Measurements from ENCODE around the gene DSTN. TPM values are rescaled to one million over a fixed set of nuclear protein-coding genes. Genes with fewer than 3 reads are reported as not detected.

The DSTN gene
- polyA plus RNA-seq, 1 donor = 304 TPM

GRCh38 chr20:17651760-17652388, 82.0 kb downstream of the DSTN start:
- no peaks in the 10 kb centered on the region for H3K9me3 ChIP-seq (ENCODE audit: control insufficient read depth, low read depth, low read length)
- DNase-seq = no peak
- H3K27me3 ChIP-seq (ENCODE audit: control insufficient read depth, insufficient read depth, low read length) = no peaks in the 10 kb centered on the region
- no CpG with 5 or more reads among the region's 2 CpGs for WGBS (ENCODE audit: insufficient coverage, low lambda C conversion rate)
- no peak overlapping the region for H3K27ac ChIP-seq (ENCODE audit: low read length)
- peaks cover 41% of the 10 kb centered on the region for H3K4me1 ChIP-seq (ENCODE audit: control insufficient read depth, insufficient read depth, low read length)
- H3K36me3 ChIP-seq (ENCODE audit: control insufficient read depth, insufficient read depth, low read length) = peaks cover 63% of the 10 kb centered on the region
- H3K4me3 ChIP-seq (ENCODE audit: low read length) = no peak overlapping the region

- WGBS (ENCODE audit: insufficient coverage, low lambda C conversion rate) = no CpG with 5 or more reads among the region's 10 CpGs
- no peaks in the 10 kb centered on the region for H3K27me3 ChIP-seq (ENCODE audit: control insufficient read depth, insufficient read depth, low read length)
Measured at GRCh38 chr20:17652411-17652810, 82.5 kb downstream of the DSTN start.

GRCh38 chr20:17653835-17654648, 84.2 kb downstream of the DSTN start:
- Histone ChIP-seq H3K27me3 (ENCODE audit: control insufficient read depth, insufficient read depth, low read length) (no peaks in the 10 kb centered on the region), H3K4me3 (ENCODE audit: low read length) (no peak overlapping the region), H3K4me1 (ENCODE audit: control insufficient read depth, insufficient read depth, low read length) (peaks cover 22% of the 10 kb centered on the region), H3K9me3 (ENCODE audit: control insufficient read depth, low read depth, low read length) (peaks cover 7% of the 10 kb centered on the region), H3K36me3 (ENCODE audit: control insufficient read depth, insufficient read depth, low read length) (peaks cover 71% of the 10 kb centered on the region), H3K27ac (ENCODE audit: low read length) (no peak overlapping the region)
- DNase-seq = no peak
- no CpG with 5 or more reads among the region's 11 CpGs for WGBS (ENCODE audit: insufficient coverage, low lambda C conversion rate)

More at GRCh38 chr20:17652411-17652810, 82.5 kb downstream of the DSTN start:
- Histone ChIP-seq H3K36me3 (ENCODE audit: control insufficient read depth, insufficient read depth, low read length) (peaks cover 66% of the 10 kb centered on the region), H3K9me3 (ENCODE audit: control insufficient read depth, low read depth, low read length) (no peaks in the 10 kb centered on the region), H3K4me1 (ENCODE audit: control insufficient read depth, insufficient read depth, low read length) (peaks cover 36% of the 10 kb centered on the region), H3K4me3 (ENCODE audit: low read length) (no peak overlapping the region), H3K27ac (ENCODE audit: low read length) (no peak overlapping the region)
- no peak for DNase-seq

- Histone ChIP-seq H3K36me3 (ENCODE audit: control insufficient read depth, insufficient read depth, low read length) (peaks cover 76% of the 10 kb centered on the region), H3K9me3 (ENCODE audit: control insufficient read depth, low read depth, low read length) (peaks cover 8% of the 10 kb centered on the region), H3K27ac (ENCODE audit: low read length) (no peak overlapping the region), H3K4me3 (ENCODE audit: low read length) (no peak overlapping the region), H3K4me1 (ENCODE audit: control insufficient read depth, insufficient read depth, low read length) (peaks cover 24% of the 10 kb centered on the region), H3K27me3 (ENCODE audit: control insufficient read depth, insufficient read depth, low read length) (no peaks in the 10 kb centered on the region)
- DNase-seq = no peak
- 41% methylated on average over 3 of the region's 7 CpGs for WGBS (ENCODE audit: insufficient coverage, low lambda C conversion rate)
Measured at GRCh38 chr20:17654649-17655285, 84.9 kb downstream of the DSTN start.

GRCh38 chr20:17655286-17655651, 85.4 kb downstream of the DSTN start:
- no peak overlapping the region for H3K4me3 ChIP-seq (ENCODE audit: low read length)
- H3K4me1 ChIP-seq (ENCODE audit: control insufficient read depth, insufficient read depth, low read length) = peaks cover 25% of the 10 kb centered on the region
- peaks cover 8% of the 10 kb centered on the region for H3K9me3 ChIP-seq (ENCODE audit: control insufficient read depth, low read depth, low read length)
- peaks cover 78% of the 10 kb centered on the region for H3K36me3 ChIP-seq (ENCODE audit: control insufficient read depth, insufficient read depth, low read length)
- H3K27ac ChIP-seq (ENCODE audit: low read length) = no peak overlapping the region
- no CpG with 5 or more reads among the region's 7 CpGs for whole genome bisulfite sequencing (ENCODE audit: insufficient coverage, low lambda C conversion rate)
- no peaks in the 10 kb centered on the region for H3K27me3 ChIP-seq (ENCODE audit: control insufficient read depth, insufficient read depth, low read length)
- no peak for DNase-seq

GRCh38 chr20:17655865-17656479, 86.1 kb downstream of the DSTN start:
- Histone ChIP-seq H3K36me3 (ENCODE audit: control insufficient read depth, insufficient read depth, low read length) (peaks cover 76% of the 10 kb centered on the region), H3K27ac (ENCODE audit: low read length) (no peak overlapping the region), H3K9me3 (ENCODE audit: control insufficient read depth, low read depth, low read length) (peaks cover 8% of the 10 kb centered on the region), H3K4me3 (ENCODE audit: low read length) (no peak overlapping the region), H3K27me3 (ENCODE audit: control insufficient read depth, insufficient read depth, low read length) (no peaks in the 10 kb centered on the region), H3K4me1 (ENCODE audit: control insufficient read depth, insufficient read depth, low read length) (peaks cover 27% of the 10 kb centered on the region)
- DNase-seq = no peak
- no CpG with 5 or more reads among the region's 11 CpGs for WGBS (ENCODE audit: insufficient coverage, low lambda C conversion rate)

GRCh38 chr20:17657079-17657825, 87.4 kb downstream of the DSTN start:
- WGBS (ENCODE audit: insufficient coverage, low lambda C conversion rate) = 100% methylated on average over 1 of the region's 9 CpGs
- H3K27ac ChIP-seq (ENCODE audit: low read length) = no peak overlapping the region
- peaks cover 73% of the 10 kb centered on the region for H3K36me3 ChIP-seq (ENCODE audit: control insufficient read depth, insufficient read depth, low read length)
- H3K4me1 ChIP-seq (ENCODE audit: control insufficient read depth, insufficient read depth, low read length) = peaks cover 26% of the 10 kb centered on the region
- no peak overlapping the region for H3K4me3 ChIP-seq (ENCODE audit: low read length)
- H3K9me3 ChIP-seq (ENCODE audit: control insufficient read depth, low read depth, low read length) = peaks cover 8% of the 10 kb centered on the region
- no peaks in the 10 kb centered on the region for H3K27me3 ChIP-seq (ENCODE audit: control insufficient read depth, insufficient read depth, low read length)
- DNase-seq = no peak

- no peak overlapping the region for H3K27ac ChIP-seq (ENCODE audit: low read length)
- H3K4me3 ChIP-seq (ENCODE audit: low read length) = no peak overlapping the region
Measured at GRCh38 chr20:17657898-17658647, 88.2 kb downstream of the DSTN start.

GRCh38 chr20:17658648-17658993, 88.7 kb downstream of the DSTN start:
- no peak for DNase-seq
- H3K9me3 ChIP-seq (ENCODE audit: control insufficient read depth, low read depth, low read length) = peaks cover 8% of the 10 kb centered on the region
- H3K4me1 ChIP-seq (ENCODE audit: control insufficient read depth, insufficient read depth, low read length) = peaks cover 26% of the 10 kb centered on the region
- H3K27ac ChIP-seq (ENCODE audit: low read length) = no peak overlapping the region
- WGBS (ENCODE audit: insufficient coverage, low lambda C conversion rate) = 100% methylated on average over 1 of the region's 2 CpGs
- no peaks in the 10 kb centered on the region for H3K27me3 ChIP-seq (ENCODE audit: control insufficient read depth, insufficient read depth, low read length)
- peaks cover 73% of the 10 kb centered on the region for H3K36me3 ChIP-seq (ENCODE audit: control insufficient read depth, insufficient read depth, low read length)
- H3K4me3 ChIP-seq (ENCODE audit: low read length) = no peak overlapping the region

More at GRCh38 chr20:17657898-17658647, 88.2 kb downstream of the DSTN start:
- WGBS (ENCODE audit: insufficient coverage, low lambda C conversion rate) = no CpG with 5 or more reads among the region's 9 CpGs
- no peaks in the 10 kb centered on the region for H3K27me3 ChIP-seq (ENCODE audit: control insufficient read depth, insufficient read depth, low read length)
- no peak for DNase-seq
- H3K9me3 ChIP-seq (ENCODE audit: control insufficient read depth, low read depth, low read length) = peaks cover 8% of the 10 kb centered on the region
- peaks cover 73% of the 10 kb centered on the region for H3K36me3 ChIP-seq (ENCODE audit: control insufficient read depth, insufficient read depth, low read length)
- H3K4me1 ChIP-seq (ENCODE audit: control insufficient read depth, insufficient read depth, low read length) = peaks cover 26% of the 10 kb centered on the region
